GM21390 (cell line): ENCODE measurements around the gene HMGA1.

Experiments used
- ATAC-seq: cut with Tn5 transposase; IDR thresholded peaks from one replicate; pipeline ENCODE4 v1.9.1; 2021; ENCODE audit not compliant: unreplicated experiment

Gene HMGA1, protein sequence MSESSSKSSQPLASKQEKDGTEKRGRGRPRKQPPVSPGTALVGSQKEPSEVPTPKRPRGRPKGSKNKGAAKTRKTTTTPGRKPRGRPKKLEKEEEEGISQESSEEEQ

DNA sequence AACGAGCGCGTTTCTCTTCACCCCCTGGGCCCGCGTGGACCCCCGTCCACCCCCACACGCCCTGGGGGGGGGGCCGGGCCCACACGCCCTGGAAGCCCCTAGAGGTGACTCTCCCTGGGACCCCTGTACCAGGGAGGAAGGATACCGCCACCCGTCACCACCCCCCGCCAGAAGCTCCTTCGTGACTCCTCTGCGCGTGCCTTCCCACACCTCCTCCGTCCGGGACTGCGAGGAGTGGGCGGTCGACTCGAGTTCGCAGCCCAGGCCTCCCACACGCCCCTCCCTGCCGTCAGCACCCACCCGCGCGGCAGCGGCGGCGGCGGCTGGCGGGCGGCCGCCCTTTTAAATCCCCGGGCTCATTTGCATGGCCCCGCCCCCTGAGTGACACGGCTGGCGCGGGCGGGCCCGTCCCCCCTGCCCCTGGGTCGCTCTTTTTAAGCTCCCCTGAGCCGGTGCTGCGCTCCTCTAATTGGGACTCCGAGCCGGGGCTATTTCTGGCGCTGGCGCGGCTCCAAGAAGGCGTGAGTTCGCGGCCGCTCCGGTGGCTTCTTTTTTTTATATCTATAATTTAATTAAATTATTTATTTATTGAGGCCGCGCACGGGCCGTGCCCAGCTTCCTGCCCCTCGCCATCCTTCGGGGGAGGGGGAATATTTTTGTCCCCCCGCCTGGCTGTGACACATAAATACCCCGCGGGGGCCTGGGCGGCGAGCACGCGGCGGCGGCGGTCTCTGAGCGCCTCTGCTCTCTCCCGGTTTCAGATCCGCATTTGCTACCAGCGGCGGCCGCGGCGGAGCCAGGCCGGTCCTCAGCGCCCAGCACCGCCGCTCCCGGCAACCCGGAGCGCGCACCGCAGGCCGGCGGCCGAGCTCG lies at the start of gene HMGA1:
HMGA1 (plus strand) TSS at position 431 of the 873 bp plus-strand sequence. CDS start 3,908 bp downstream, outside the sequence.
- ATAC-seq: peak; percentile 60

DNA sequence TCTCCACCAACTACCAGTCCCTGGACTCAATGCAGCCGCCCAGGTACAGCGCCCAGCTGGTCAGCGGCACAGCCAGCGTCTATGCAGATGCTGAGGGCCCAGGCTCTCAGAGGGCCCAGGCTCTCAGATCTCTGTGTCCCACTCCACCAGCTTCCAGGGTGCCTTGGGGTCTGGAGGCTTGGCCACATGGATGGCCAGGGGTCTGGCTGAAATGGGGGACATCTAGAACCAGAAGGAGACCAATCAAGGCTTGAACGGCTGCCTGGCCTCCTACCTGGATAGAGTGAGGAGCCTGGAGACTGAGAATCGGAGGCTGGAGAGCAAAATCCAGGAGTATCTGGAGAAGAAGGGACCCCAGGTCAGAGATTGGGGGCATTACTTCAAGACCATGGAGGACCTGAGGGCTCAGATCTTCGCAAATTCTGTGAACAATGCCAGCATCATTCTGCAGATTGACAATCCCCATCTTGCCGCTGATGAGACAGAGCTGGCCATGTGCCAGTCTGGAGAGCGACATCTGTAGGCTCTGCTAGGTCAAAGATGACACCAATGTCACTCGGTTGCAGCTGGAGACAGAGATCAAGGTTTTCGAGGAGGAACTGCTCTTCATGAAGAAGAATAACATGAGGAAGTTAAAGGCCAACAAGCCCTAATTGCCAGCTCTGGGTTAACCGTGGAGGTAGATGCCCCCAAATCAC lies 46.7 kb upstream of the HMGA1 start:
- ATAC-seq: no peak

DNA sequence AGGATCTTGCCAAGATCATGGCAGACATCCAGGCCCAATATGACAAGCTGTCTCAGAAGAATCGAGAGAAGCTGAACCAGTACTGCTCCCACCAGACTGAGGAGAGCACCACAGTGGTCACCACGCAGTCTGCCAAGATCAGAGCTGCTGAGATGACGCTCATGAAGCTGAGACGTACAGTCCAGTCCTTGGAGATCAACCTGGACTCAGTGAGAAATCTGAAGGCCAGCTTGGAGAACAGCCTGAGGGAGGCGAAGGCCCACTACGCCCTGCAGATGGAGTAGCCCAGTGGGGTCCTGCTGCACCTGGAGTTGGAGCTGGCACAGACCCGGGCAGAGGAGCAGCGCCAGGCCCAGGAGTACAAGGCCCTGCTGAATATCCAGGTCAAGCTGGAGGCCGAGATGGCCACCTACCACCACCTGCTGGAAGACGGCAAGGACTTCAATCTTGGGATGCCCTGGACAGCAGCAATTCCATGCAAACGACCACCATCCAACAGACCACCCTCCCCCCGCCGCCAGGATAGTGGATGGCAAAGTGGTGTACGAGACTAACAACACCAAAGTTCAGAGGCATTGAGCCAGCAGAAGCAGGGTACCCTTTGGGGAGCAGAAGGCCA lies 46.1 kb upstream of the HMGA1 start:
- no peak for ATAC-seq

DNA sequence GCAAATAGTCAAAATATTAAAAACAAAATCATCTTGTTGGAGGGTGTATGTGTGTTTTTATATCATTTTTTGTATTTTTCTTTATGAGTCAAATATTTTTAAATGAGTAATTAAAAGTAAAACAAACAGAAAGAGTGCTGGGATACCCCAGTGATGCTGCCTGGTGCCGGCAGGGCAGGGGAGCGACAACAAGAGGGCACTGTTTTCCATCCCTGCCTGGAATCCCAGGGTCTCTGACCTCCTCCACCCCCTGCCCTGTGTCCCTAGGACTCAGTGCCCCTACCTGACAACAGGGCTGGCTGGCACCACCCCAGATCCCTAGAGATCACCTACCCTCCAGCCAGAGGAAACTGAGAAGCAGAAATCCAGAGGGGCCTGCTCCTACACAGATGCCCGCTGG lies 41.9 kb upstream of the HMGA1 start:
- no peak for ATAC-seq

DNA sequence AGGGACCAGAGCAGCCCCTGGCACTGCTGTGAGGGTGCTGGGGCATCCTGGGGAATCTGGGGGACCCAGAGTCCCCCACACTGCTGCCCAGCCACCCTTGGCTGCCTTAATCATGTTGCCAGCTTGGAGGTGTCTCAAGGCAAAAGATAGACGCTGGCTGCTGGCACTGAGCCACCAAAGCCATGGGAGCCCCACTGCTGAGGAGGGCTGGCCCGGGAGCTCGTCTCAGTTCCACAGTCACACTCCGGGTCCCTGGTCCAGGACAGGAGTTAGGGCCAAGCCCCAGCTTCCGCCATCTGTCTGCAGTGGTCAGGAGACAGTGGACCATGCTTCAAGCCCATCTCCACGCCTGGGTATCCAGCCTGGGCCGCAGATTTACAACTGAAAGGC lies 41.0 kb upstream of the HMGA1 start:
- ATAC-seq: no peak

DNA sequence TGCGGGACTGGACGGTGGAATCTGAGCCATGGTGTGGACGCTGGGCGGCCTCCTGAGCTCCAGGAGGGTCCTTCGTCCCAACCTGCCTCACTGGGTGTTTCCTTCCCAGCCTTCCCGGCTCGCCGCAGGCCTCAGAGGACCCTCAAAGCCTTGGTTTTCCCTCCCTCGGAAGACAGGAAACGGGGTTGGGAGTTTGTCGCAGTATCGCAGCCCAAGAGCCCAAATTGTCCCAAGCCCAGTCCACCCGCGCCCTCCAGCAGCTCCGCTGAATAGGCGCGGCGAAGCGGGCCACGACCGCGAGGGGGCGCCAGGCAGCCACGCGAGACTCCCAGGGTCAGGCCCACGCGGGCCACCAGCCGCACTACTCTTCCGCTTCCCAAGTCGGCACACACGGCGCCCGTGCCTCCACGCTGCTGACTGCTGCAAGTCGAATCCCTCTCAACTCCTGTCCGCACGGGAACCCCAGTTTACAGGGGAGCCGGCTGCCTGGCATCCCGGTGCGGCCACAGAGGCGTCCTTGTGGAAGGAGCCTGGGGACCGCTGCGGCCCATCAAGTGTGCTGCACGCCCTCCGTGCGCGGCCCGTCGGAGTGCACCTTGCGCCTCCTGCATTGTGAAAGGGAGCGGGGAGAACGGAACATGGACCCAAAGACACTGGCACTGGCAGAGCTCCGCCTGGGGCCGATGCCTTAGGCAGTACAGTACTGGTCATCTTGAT lies 40.4 kb upstream of the HMGA1 start:
- ATAC-seq: peak; percentile 54

DNA sequence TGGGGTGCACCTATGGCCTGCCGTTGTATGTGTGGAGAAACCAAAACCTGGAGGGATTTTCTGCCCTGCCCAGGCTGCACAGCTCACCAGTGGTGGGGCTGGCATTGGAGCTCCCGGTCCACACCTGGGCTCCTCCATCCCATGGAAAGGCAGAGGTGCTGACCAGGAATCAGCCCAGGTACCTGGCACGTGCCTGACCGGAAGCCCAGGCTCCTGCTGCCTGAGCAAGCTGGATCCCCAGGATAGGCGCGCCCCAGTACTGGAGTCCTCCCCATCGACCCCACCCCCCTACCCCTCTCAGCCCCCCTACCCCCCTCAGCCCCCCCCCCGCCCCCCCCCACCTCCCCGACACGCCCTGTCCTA lies 39.9 kb upstream of the HMGA1 start:
- ATAC-seq: no peak

DNA sequence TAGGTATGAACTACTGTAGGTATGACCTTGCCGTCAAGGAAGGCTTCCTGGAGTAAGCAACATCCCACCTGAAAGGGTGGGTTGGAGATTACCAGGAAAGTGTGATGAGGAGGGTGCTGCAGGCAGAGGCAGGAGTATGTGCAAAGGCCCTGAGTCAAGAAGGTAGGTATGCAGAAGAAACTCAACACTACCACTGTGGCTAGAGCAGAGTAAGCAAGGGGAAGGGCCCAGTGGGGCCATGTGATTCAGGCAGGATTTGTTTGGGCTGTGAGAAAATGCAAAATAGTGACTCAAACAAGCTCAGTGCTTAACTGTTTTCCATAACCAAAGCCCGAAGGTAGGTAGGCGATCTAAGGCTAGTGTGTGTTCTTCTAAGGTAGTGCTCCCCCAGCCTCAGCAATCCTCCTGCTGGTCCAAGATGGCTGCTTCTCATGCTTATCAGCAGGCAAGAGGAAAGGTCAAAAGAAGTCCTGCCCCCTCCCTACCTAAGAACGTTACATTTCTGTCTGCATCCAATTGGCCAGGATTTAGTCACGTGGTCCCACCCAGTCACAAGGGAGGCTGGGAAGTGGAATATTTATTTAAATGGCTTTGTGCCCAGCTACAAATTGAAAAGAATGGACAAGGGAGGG lies 36.2 kb upstream of the HMGA1 start:
- ATAC-seq: no peak

DNA sequence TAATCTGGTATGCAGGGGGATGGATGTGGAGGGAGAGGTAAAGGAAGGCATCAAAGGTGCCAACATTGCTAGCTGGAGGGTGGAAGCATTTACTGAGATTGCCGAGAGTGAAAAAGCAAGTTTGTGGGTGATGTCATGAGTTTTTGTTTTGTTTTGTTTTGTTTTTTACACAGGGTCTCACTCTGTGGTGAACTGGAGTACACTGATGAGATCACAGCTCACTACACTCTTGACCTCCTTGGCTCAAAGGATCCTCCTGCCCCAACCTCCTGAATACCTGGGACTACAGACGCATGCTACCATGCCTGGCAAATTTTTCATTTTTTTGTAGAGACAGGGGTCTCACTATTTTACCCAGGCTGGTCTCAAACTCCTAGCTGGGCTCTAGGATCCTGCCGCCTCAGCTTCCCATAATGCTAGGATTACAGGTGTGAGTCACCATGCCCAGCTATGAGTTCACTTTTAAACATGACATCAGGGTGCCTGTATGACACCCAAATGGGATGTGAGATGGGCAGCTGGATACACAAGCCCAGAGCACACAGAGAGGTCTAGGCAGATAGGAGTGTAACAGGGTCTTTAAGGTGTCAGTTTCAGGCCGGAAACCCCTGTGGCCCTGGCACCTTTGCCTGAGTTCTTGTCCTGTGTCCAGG lies 35.1 kb upstream of the HMGA1 start:
- ATAC-seq: no peak

DNA sequence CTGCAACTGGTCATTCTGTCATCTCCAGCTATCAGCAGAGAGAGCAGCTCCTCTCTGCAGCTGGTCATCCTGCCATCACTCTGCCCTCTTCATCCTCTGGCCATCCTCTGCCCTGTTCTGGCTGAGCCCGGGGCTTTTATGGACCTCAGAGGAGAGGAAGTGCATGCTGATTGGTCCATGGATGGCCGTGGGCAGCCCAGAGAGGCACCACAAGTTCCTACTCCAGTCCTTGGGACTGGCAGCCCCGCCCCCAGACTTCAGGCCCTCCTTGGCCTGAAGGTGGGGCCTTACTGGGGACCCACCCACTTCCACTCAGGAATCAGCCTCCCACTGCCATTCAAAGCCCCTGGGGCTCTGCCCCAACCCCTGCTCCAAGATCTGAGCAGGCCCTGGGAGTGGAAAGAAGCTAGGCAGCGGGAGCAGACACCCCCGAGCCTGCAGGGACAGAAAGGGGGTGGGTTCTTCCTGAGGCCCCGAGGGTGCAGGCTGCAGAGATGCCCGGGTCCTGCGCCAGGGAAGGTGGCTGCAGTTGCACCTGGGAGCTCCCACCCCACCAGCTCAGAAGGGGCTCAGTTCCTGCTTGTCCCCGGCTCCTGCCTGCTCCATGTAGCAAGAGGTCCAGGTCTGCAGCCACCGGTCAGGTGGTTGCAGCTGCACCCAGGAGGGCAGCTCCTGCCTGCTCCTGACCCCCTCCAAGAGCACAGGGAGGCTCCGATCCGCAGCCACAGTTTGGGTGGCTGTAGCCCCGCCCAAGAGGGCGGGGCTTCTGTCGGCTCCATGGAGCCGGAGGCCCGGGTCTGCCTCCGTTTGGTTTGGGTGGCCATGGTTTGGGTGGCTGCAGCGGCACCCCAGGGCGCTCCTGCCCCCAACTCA lies 34.1 kb upstream of the HMGA1 start:
- no peak for ATAC-seq

DNA sequence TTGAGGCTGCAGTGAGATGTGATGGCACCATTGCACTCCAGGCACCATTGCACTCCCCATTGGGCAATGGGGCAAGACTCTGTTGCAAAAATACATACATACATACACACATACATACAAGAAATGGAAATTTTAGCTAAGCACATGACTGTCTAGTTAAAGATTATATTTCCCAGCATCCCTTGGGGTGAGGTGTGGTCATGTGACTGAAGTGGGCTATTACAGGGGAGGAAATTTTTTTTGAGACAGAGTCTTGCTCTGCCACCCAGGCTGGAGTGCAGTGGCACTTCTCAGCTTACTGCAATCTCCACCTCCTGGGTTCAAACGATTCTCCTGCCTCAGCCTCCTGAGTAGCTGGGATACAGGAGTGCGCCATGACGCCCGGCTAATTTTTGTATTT lies 32.0 kb upstream of the HMGA1 start:
- ATAC-seq: no peak

DNA sequence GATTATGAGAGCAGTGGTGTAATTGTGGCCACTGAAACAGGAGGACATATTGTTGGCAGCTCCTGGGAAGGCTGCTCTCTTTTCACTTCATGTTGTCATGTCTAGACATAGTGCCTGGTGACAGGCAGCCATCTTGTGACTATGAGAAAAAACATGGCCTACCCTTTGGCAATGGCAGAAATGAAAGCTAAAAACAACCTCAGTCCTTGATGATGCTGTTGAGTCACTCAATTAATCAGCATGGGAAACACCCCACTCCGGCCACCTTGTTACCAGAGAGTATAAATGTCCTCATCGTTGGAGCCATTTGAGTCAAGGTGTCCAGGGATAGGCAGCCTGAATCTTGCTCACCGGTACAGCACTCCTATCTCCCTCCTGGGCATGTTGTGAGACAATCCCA lies 31.2 kb upstream of the HMGA1 start:
- no peak for ATAC-seq

DNA sequence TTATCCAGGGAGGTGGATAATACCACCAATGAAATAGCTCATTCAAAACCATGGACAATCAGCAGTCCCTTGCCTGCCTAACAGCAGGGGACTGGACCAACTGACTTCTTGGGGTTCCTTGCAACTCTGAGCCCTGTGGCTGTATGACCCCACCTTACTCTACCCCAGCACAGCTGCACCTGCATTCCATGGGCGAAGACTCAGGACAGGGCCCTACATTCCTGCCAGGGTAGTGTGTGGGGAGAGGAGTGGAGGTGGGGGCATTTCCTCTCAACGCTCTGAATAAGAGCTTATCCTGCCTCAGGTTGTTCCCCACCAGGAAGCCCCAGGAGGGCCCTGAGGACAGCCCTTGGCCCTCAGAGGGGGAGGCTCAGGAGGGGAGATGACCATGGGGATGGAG lies 30.8 kb upstream of the HMGA1 start:
- ATAC-seq: no peak

DNA sequence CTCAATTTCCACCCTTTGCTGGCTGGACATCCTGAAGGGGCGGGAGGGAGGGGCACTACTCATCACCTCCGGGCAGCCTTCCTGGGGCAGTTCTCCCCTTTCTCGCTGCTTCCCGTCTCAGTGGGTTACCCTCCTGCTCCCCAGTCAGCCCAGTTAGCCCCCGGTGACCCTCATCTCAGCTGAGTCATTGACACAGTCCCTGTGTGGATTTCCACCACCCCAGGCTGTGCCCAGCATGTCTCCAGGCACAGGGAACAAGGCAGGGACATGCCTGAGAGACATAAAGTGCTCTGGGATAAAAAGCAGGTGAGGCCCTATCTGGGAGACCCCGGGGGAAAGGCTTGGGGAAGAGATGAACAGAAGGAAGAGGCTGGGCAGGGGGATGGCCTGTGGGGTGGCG lies 29.9 kb upstream of the HMGA1 start:
- no peak for ATAC-seq

DNA sequence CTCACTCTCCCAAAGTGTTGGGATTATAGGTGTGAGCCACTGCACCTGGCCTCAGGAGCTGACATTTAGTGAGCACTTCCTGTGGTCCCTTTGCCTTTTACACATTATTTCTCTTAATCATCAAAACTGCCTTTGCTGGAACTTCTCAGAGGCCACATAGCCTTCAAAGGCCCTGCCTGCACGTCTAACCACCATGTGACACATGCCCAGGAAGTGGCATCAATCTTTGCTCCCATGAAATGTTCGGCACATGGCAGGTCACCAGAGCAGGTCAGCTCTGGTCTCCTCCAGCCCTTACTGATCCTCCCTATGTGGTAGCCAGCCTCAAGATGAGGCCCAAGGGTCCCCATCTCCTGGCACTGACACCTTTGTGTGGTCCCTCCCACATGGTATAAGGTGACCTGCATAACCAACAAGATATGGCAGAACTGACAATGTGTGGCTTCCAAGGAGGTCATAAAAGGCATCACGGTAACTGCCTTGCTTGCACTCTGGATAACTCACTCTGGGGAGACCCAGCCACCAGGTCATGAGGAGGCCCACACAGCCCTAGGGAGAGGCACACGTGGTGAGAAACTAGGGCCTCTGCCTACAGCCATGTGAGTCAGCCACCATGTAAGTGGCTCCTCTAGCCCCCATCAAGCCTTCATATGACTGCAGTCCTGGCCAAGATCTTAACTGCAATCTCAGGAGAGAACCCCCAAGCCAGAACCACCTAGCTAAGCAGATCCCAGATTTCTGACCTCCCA lies 28.8 kb upstream of the HMGA1 start:
- no peak for ATAC-seq

DNA sequence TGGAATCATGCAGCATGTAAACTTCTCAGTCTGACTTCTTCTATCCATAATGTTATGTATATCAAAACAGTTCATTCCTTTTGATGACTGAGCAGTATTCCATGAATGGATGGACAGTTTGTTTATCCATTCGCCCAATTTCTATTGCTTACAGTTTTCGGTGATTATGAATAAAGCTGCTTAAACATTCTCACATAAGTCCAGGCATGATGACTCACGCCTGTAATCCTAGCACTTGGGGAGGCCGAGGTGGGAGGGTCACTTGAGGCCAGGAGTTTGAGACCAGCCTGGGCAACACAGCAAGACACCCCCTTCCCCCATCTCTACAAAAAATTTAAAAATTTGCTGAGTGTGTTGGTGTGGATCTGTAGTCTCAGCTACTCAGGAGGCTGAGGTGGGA lies 22.9 kb upstream of the HMGA1 start:
- ATAC-seq: no peak

DNA sequence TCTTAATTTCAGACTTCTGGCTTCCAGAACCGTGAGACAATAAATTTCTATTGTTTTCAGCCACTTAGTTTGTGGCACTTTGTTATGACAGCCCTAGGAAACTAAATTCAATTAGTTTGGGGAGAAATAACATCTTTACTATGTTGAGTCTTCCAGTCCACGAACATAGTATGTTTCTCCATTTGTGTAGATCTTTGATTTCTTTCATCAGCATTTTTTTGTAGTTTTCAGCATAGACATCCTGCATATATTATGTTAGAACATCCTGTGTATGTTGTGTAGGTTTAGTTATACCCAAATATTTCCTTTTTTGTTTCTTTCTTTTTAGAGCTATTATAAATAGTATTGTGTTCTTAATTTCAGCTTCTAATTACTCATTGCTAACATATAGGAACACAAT lies 18.0 kb upstream of the HMGA1 start:
- no peak for ATAC-seq

DNA sequence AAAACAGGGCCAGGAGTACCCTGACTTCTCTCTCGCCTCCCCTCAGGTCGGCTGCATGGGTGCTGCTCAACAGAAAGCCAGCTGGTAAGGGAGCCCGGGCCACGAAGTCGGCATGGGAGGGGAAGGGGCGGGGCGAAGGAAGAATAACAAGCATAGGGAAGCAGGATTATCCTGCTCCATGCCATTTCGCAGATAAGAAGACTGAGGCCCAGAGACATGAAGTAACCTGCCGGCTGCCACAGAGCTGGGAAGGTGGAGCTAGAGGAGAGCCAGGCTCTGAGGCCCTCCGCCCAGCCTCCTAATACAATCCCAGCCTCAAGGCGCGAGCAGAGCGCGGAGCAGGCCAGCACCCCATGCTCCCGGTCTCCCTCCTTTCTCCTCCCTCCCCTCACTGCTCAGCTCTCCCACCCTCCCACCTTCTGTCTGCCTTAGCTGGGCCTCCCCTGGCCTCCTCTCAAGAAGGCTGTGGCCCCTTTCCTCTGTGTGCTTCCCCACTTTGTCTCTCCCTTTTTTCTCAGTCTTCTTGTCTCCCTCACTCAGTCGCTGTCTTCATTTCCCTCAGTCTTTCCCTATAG lies 13.2 kb upstream of the HMGA1 start:
- ATAC-seq: peak; percentile 20
